Measurements from ENCODE around the gene ZNF813. TPM values are rescaled to one million over a fixed set of nuclear protein-coding genes. Genes with fewer than 3 reads are reported as not detected.
A peak's percentile ranks its signal among the peaks of the same experiment; 100 is the strongest.

Gene ZNF813
- total and polyA plus RNA-seq, 2 donors (not counting 1 experiment from before 2014, with no cell fraction given): 1.2 to 10.8 TPM

- ChIA-PET CTCF (interaction anchor here (0.6 to 3.6 kb wide), 21 partner anchors 8 to 1341 kb away, joined by 3 to 23 read pairs (median 3); no protein-coding TSS in a partner anchor), POLR2A (interaction anchor here (0.7 kb wide), 1 partner anchor 239 kb away, joined by 3 read pairs; no protein-coding TSS in a partner anchor)
- H3K4me1 Mint-ChIP-seq: peaks cover 3% of the 10 kb centered on the region
- Histone ChIP-seq H3K27ac (ENCODE audit: low read length in 2 of 2) (no peak overlapping the region), H3K79me2 (ENCODE audit: control insufficient read depth, insufficient read depth, low read length) (no peaks in the 10 kb centered on the region), H3K9me3 (ENCODE audit: control extremely low read depth in 1 of 3, control insufficient read depth in 2 of 3, insufficient read depth in 1 of 3, low read length in 2 of 3) (peaks cover 0 to 4% (median 0%) of the 10 kb centered on the region in 3 donors), H3K4me2 (replicated peaks; ENCODE audit: low read depth, low read length, poor library complexity, severe bottlenecking) (no peak overlapping the region), H3K27me3 (replicated peaks in 1 of 4; ENCODE audit: control extremely low read depth in 1 of 4, control insufficient read depth in 3 of 4, insufficient read depth in 4 of 4, low read length in 3 of 4) (no peaks in the 10 kb centered on the region), H3K4me3 (ENCODE audit: control extremely low read depth in 1 of 5, extremely low read depth in 1 of 5, insufficient read depth in 1 of 5, low read depth in 2 of 5, low read length in 4 of 5) (no peak overlapping the region), H3K4me1 (ENCODE audit: control insufficient read depth in 2 of 2, insufficient read depth in 2 of 2, low read length in 2 of 2) (no peaks in the 10 kb centered on the region), H4K20me1 (ENCODE audit: control insufficient read depth, insufficient read depth, low read length, poor library complexity, severe bottlenecking) (no peaks in the 10 kb centered on the region), H3K9ac (ENCODE audit: low read length) (no peak overlapping the region), H3K36me3 (replicated peaks in 1 of 2; ENCODE audit: control extremely low read depth in 1 of 2, control insufficient read depth in 1 of 2, extremely low read depth in 1 of 2, insufficient read depth in 2 of 2, low read length in 1 of 2) (no peaks in the 10 kb centered on the region), H2AFZ (ENCODE audit: insufficient read depth, low read depth, low read length, poor library complexity, severe bottlenecking) (no peak overlapping the region)
- DNase-seq (peak; percentile 78), ATAC-seq (ENCODE audit: low read depth) (peak; percentile 93)
- WGBS (ENCODE audit: insufficient coverage): 22% methylated on average over 4 of the region's 9 CpGs
- TF ChIP-seq CTCF (IDR thresholded peaks at IDR 0.05): peak; percentile 86
- no peak for TF ChIP-seq EZH2 (IDR thresholded peaks at IDR 0.05; ENCODE audit: borderline replicate concordance, insufficient read depth, low read depth, low read length, poor library complexity, severe bottlenecking)
- intact Hi-C loops (cut with micrococcal nuclease): loop anchor here (1.0 kb wide), 1 partner anchor 87 kb away; no protein-coding TSS in a partner anchor
- H3K4me3 Mint-ChIP-seq: no peak overlapping the region
- no peaks in the 10 kb centered on the region for H3K27me3 Mint-ChIP-seq
- H3K27ac Mint-ChIP-seq: no peak overlapping the region
- H3K9me3 Mint-ChIP-seq (ENCODE audit: insufficient read depth): no peaks in the 10 kb centered on the region
Observed at GRCh38 chr19:53424968-53425597, 42.5 kb upstream of the ZNF813 start.

Measured in B cell (primary cell).